K562 (cell line): ENCODE results near the gene MAP1A. TPM values are rescaled to one million over a fixed set of nuclear protein-coding genes. Genes with fewer than 3 reads are reported as not detected.

Experiments used
- ATAC-seq: fragments of 200-7000 bp; cut with Tn5 transposase; 3 replicates; pipeline ENCODE4 v1.9.1; 2020; ENCODE audit warnings: moderate library complexity
- BruUV-seq: library from RNA; stranded (reverse); fragments of 400-500 nt; replicated peaks from 2 replicates; lab custom pipeline; 2021; lab: Mats Ljungman, UMichigan
- CTCF ChIA-PET: fragments of 300-600 bp; formaldehyde crosslinking; extraction: SDS; loops from one replicate; lab custom pipeline; 2021; ENCODE audit warnings: low intra/inter-chr PET ratio; lab: Yijun Ruan, JAX
- POLR2A ChIA-PET: fragments of 300-600, 350-650 bp; sonication (Branson Sonifier 250); formaldehyde crosslinking; extraction: SDS; loops from one replicate; lab custom pipeline; 2021; ENCODE audit warnings: antibody characterized with exemption, inconsistent platforms; lab: Yijun Ruan, JAX
- DNase-seq, 4 experiments: peaks; one replicate each; pipeline versions ENCODE4 v3.0.0 to v3.0.0-alpha.2; 2011 to 2018; ENCODE audit warnings: low spot score in 3 of 4, mixed read lengths in 3 of 4; ENCODE audit errors: extremely low read depth in 1 of 4
- FAIRE-seq: peaks from 2 replicates; lab custom pipeline; 2011; peaks lifted over from hg19 to GRCh38; lab: Jason Lieb, UNC
- H2AFZ ChIP-seq: 2 replicates; pipeline ENCODE4 v1.6.0; 2011; ENCODE audit warnings: low read depth, low read length, control low read depth, inconsistent platforms
- H3K27ac ChIP-seq: fragments of 200-600 bp; 3 replicates; pipeline ENCODE4 v1.8.0; 2011; ENCODE audit warnings: low read depth, mild to moderate bottlenecking, control low read depth, inconsistent platforms, low read length, moderate library complexity, mixed read lengths; ENCODE audit errors: extremely low read depth
- H3K27me3 ChIP-seq, 2 experiments: fragments of 300-600 bp in 1 of 2; 2 replicates in 1 of 2; 3 replicates in 1 of 2; pipeline versions ENCODE4 v1.6.0 to v1.8.0; 2011; ENCODE audit warnings: inconsistent platforms in 2 of 2, low read length in 2 of 2, mild to moderate bottlenecking in 1 of 2, mixed read lengths in 1 of 2, moderate library complexity in 1 of 2; ENCODE audit not compliant: control insufficient read depth in 2 of 2, insufficient read depth in 2 of 2
- H3K36me3 ChIP-seq: fragments of 300-600 bp; 3 replicates; pipeline ENCODE4 v1.8.0; 2011; ENCODE audit warnings: mild to moderate bottlenecking, low read length, inconsistent platforms; ENCODE audit not compliant: control insufficient read depth, insufficient read depth
- H3K4me1 ChIP-seq, 2 experiments: fragments of 200-600 bp in 1 of 2; replicated peaks in 1 of 2; 2 replicates in 1 of 2; 3 replicates in 1 of 2; pipeline versions ENCODE4 v1.5.1 to v1.8.0; 2011; ENCODE audit warnings: inconsistent platforms in 2 of 2, low read length in 2 of 2, mild to moderate bottlenecking in 1 of 2, mixed read lengths in 1 of 2, moderate library complexity in 1 of 2; ENCODE audit not compliant: control insufficient read depth in 2 of 2, insufficient read depth in 2 of 2
- H3K4me2 ChIP-seq: 2 replicates; pipeline ENCODE4 v1.6.1; 2011; ENCODE audit warnings: low read length, control low read depth, inconsistent platforms, mixed read lengths; ENCODE audit not compliant: insufficient read depth
- H3K4me3 ChIP-seq: fragments of 200-600 bp; sonication (generic), shearing (Covaris generic); 2 replicates; pipeline ENCODE4 v1.5.1; 2016; ENCODE audit warnings: control low read depth, inconsistent platforms
- H3K79me2 ChIP-seq: fragments of 200-600 bp; 3 replicates; pipeline ENCODE4 v1.8.0; 2011; ENCODE audit warnings: low read length, inconsistent platforms; ENCODE audit not compliant: control insufficient read depth, insufficient read depth
- H3K9ac ChIP-seq, 2 experiments: 2 replicates each; pipeline versions ENCODE4 v1.6.0 to v1.6.1; 2011; ENCODE audit warnings: low read depth in 2 of 2, low read length in 2 of 2, control low read depth in 1 of 2, inconsistent platforms in 1 of 2, mild to moderate bottlenecking in 1 of 2, mixed read lengths in 1 of 2; ENCODE audit not compliant: insufficient read depth in 1 of 2
- H3K9me1 ChIP-seq: one replicate; pipeline ENCODE4 v1.6.0; 2011; ENCODE audit warnings: inconsistent platforms, mild to moderate bottlenecking, low read length, moderate library complexity; ENCODE audit not compliant: control insufficient read depth, insufficient read depth
- H3K9me3 ChIP-seq: replicated peaks from 2 replicates; pipeline ENCODE4 v1.5.1; 2011; ENCODE audit warnings: low read depth, low read length, inconsistent platforms; ENCODE audit not compliant: control insufficient read depth, insufficient read depth
- H4K20me1 ChIP-seq: replicated peaks from 2 replicates; pipeline ENCODE4 v1.6.1; 2011; ENCODE audit warnings: low read length, inconsistent platforms, mixed read lengths; ENCODE audit not compliant: control insufficient read depth, insufficient read depth
- BRD4 ChIP-seq: fragments of 200-600 bp; sonication (generic); IDR thresholded peaks from 2 replicates; pipeline ENCODE4 v1.6.1; 2017; ENCODE audit warnings: inconsistent platforms
- FOXA1 ChIP-seq: fragments of 450-650 bp; IDR thresholded peaks from 2 replicates; pipeline ENCODE4 v1.6.1; 2016; ENCODE audit warnings: mild to moderate bottlenecking, borderline replicate concordance
- L3MBTL2 ChIP-seq: fragments of 450-650 bp; IDR thresholded peaks from 2 replicates; pipeline ENCODE4 v1.6.1; 2016; ENCODE audit warnings: mild to moderate bottlenecking, moderate library complexity
- MAFG ChIP-seq: fragments of 450-650 bp; conservative IDR thresholded peaks from 2 replicates; pipeline ENCODE4 v1.6.1; 2016; ENCODE audit warnings: missing genetic modification characterization, missing compliant biosample characterization
- POLR2G ChIP-seq: fragments of 200-400 bp; formaldehyde crosslinking; IDR thresholded peaks from 2 replicates; pipeline ENCODE4 v1.6.1; 2017; ENCODE audit warnings: low read depth, mild to moderate bottlenecking, antibody characterized with exemption, low read length, moderate library complexity
- RBFOX2 ChIP-seq: fragments of 200-400 bp; formaldehyde crosslinking; IDR thresholded peaks from 2 replicates; pipeline ENCODE4 v1.6.1; 2017; ENCODE audit warnings: low read depth, mild to moderate bottlenecking, low read length, moderate library complexity
- TCFL5 ChIP-seq: fragments of 250-450 bp; sonication (Bioruptor Pico); conservative IDR thresholded peaks from 2 replicates; pipeline ENCODE4 v1.6.1; 2021; ENCODE audit warnings: mild to moderate bottlenecking, moderate library complexity, matching md5 sums
- WGBS: fragments of 100-300 bp; shearing (Covaris generic); methylation state at CpG from one replicate; pipeline ENCODE4 v1.1.6; 2016; ENCODE audit warnings: low coverage, mixed read lengths; ENCODE audit not compliant: insufficient coverage; ENCODE audit errors: missing lambda C conversion rate; 5-methylcytosine and 5-hydroxymethylcytosine counted together
- in situ Hi-C: fragments of 300-500 bp; cut with MboI; formaldehyde crosslinking; loops from 4 replicates; pipeline ENCODE4 v1.15.0; 2018; ENCODE audit warnings: inconsistent platforms, mixed read lengths
- intact Hi-C: fragments of 100-400 bp; cut with micrococcal nuclease; formaldehyde crosslinking; loops from 2 replicates; pipeline ENCODE4 v1.14.2; 2022
- polyA plus RNA-seq, 8 experiments: library from polyadenylated mRNA; depleted of rRNA in 4 of 8; stranded (reverse) in 5 of 8; unstranded in 3 of 8; fragments of >200 nt; fragmentation: Nextera tagmentation in 2 of 8; fragmentation: Illumina TruSeq in 1 of 8; extraction: Ambion mirVana in 2 of 8; extraction: Trizol in 1 of 8; gene quantifications; 2 replicates each; pipeline versions ENCODE4 v1.2.1 to v1.2.3, GENCODE V29; 2011 to 2014; ENCODE audit warnings: inconsistent platforms in 1 of 8, missing spikeins in 1 of 8
- total RNA-seq, 7 experiments: library from RNA; depleted of rRNA in 6 of 7; stranded (reverse); fragments of >200 nt in 6 of 7; fragmentation: Illumina TruSeq in 2 of 7; extraction: Trizol in 2 of 7; gene quantifications; 2 replicates each; pipeline versions ENCODE4 v1.2.1 to v1.2.3, GENCODE V29; 2011 to 2021; ENCODE audit warnings: low replicate concordance in 1 of 7
- TF ChIP-seq, protein P1 (sequence below), 2 experiments: IDR thresholded peaks; 2 replicates each; pipeline ENCODE4 v1.6.1; 2012; ENCODE audit warnings: improper control_type of control experiment in 2 of 2, low read depth in 2 of 2, low read length in 2 of 2, borderline replicate concordance in 1 of 2

Gene MAP1A
- total and polyA plus RNA-seq, 9 of the 15 experiments (the other 6 are each of a cell fraction or from before 2014, with no cell fraction given) = 2.0 to 20.3 (median 7.3) TPM

DNA sequence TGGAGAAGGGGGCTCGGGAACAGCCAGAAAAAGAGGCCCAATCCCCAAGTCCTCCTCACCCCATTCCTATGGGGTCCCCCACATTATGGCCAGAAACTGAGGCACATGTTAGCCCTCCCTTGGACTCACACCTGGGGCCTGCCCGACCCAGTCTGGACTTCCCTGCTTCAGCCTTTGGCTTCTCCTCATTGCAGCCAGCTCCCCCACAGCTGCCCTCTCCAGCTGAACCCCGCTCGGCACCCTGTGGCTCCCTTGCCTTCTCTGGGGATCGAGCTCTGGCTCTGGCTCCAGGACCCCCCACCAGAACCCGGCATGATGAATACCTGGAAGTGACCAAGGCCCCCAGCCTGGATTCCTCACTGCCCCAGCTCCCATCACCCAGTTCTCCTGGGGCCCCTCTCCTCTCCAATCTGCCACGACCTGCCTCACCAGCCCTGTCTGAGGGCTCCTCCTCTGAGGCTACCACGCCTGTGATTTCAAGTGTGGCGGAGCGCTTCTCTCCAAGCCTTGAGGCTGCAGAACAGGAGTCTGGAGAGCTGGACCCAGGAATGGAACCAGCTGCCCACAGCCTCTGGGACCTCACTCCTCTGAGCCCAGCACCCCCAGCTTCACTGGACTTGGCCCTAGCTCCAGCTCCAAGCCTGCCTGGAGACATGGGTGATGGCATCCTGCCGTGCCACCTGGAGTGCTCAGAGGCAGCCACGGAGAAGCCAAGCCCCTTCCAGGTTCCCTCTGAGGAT lies 10.6 kb downstream of the MAP1A start:
- no TSS peak for BruUV-seq
- Histone ChIP-seq H3K27ac (no peak overlapping the region), H3K27me3 (no peaks in the 10 kb centered on the region), H3K9me3 (no peaks in the 10 kb centered on the region), H3K4me2 (no peak overlapping the region), H3K36me3 (peaks cover 36% of the 10 kb centered on the region; the same call in 2 of the 3 replicates), H3K4me1 (peaks cover 4 to 12% of the 10 kb centered on the region in 2 experiments; a peak in 3 of 5 replicates), H3K4me3 (no peak overlapping the region), H2AFZ (no peak overlapping the region), H3K79me2 (no peaks in the 10 kb centered on the region), H3K9me1 (peaks cover 7% of the 10 kb centered on the region), H3K9ac (peak overlapping the region in 1 of 2 experiments; percentile 31; a peak in 1 of 4 replicates), H4K20me1 (peaks cover 5% of the 10 kb centered on the region; the same call in 1 of the 2 replicates)
- no peak for ATAC-seq
- TF ChIP-seq RBFOX2 (peak; percentile 42; the same call in 1 of the 2 replicates), TCFL5 (CRISPR knock-in tag) (no peak), L3MBTL2 (no peak), FOXA1 (no peak), BRD4 (no peak), MAFG (tag) (no peak), POLR2G (peak; percentile 61)
- TF ChIP-seq, protein P1, sequence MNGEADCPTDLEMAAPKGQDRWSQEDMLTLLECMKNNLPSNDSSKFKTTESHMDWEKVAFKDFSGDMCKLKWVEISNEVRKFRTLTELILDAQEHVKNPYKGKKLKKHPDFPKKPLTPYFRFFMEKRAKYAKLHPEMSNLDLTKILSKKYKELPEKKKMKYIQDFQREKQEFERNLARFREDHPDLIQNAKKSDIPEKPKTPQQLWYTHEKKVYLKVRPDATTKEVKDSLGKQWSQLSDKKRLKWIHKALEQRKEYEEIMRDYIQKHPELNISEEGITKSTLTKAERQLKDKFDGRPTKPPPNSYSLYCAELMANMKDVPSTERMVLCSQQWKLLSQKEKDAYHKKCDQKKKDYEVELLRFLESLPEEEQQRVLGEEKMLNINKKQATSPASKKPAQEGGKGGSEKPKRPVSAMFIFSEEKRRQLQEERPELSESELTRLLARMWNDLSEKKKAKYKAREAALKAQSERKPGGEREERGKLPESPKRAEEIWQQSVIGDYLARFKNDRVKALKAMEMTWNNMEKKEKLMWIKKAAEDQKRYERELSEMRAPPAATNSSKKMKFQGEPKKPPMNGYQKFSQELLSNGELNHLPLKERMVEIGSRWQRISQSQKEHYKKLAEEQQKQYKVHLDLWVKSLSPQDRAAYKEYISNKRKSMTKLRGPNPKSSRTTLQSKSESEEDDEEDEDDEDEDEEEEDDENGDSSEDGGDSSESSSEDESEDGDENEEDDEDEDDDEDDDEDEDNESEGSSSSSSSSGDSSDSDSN (IDR thresholded peaks at IDR 0.05; ENCODE audit: borderline replicate concordance in 1 of 2, low read depth in 2 of 2, low read length in 2 of 2) = no peak
- 81% methylated on average over 9 of the region's 12 CpGs for WGBS
- ChIA-PET CTCF (no interaction called here), POLR2A (interaction anchor here (1.4 to 4.5 kb wide), 3 partner anchors 13 to 22 kb away, joined by 3 to 63 read pairs (median 9); partner anchors contain the start of gene MAP1A)
- intact Hi-C loops = no loop called here
- in situ Hi-C loops = no loop called here
- peak in 1 of 4 experiments; percentile 2 for DNase-seq
- no peak for FAIRE-seq
